ENCODE results near the gene FN1. TPM values are rescaled to one million over a fixed set of nuclear protein-coding genes. Genes with fewer than 3 reads are reported as not detected.

Gene FN1
- total RNA-seq, 3 donors from 2014 or later (not counting 1 experiment from before 2014, with no cell fraction given): 0.30 TPM; not detected in 2

DNA sequence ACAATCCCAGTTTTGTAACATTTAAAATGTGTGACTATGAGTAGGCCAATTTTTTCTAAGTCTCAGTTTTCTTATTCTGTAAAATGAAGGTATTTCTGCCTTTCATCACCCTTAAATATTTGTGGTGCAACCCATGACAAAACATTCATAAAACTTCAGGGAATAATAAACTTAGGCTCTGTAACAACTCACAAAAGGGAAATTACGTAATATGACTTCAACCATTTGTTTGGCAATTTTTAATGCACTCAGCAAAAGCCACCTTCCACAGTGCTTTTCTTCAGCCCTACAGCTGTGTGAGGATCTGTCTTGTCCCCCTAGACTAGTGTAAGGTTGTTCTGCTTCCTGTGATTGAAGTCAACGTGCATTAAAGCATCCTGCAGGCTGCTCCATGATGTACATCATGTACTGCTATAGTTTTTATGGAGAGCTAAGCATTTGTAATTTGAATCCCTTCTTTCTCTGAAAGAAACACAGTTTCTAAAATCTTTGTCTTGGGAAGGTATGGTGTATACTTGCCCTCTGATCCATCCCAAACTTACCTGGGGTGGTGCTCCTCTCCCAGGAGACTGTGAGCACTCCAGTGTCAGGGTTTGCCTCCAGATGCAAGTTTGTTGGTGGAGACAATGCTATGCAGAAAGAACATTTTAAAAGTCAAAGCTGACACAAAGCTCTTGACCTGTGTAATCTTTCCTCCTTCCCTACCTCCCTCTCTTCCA lies 39.1 kb downstream of the FN1 start:
- WGBS (ENCODE audit: insufficient coverage): 53% methylated on average over 2 of the region's 2 CpGs

DNA sequence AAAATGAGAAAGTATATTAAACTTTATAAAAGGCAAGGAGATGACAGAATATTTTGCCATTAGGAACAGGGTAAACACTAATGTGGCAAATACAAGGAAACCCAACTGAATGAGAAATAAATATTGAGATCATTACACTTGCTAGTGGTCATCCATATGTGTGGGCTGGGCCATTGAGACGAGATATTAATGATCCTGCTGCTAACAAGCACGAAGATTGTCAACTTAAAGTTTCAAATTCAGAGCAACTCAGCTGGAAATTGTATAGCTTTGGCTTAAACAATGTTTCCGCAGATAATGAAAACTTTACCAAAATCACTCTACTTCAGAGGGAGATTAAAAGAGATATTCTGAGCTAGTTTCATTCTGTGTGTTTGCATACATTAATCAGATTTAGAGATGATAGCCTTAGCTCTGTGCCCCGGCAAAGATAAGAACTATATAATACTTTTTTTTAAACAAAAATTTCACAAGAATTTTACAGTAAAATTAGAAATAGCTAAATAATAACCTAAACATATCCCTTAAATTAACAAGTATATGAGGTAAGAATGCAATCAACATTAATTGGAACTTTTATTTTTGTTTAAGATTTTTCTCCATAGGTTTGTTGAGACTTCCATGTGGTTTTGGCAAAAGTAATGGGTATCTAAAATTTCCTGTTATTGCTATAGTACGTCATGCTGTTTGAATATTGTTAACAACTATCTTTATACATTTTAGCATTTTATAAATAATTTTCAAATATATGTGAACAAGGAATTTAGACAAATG lies 40.0 kb downstream of the FN1 start:
- Mint-ChIP-seq H3K27me3 (ENCODE audit: low read depth in 2 of 2) (peaks cover 7 to 38% of the 10 kb centered on the region in 2 donors), H3K4me3 (no peak overlapping the region), H3K9me3 (no peaks in the 10 kb centered on the region), H3K4me1 (no peaks in the 10 kb centered on the region), H3K27ac (no peak overlapping the region), H3K36me3 (no peaks in the 10 kb centered on the region)
- Histone ChIP-seq H3K9me3 (ENCODE audit: control insufficient read depth, insufficient read depth, low read length) (no peaks in the 10 kb centered on the region), H3K4me3 (ENCODE audit: low read length) (no peak overlapping the region), H3K36me3 (ENCODE audit: control insufficient read depth, insufficient read depth, low read length) (no peaks in the 10 kb centered on the region), H3K4me1 (ENCODE audit: control insufficient read depth, insufficient read depth, low read length) (no peaks in the 10 kb centered on the region), H3K27me3 (ENCODE audit: control insufficient read depth, insufficient read depth, low read length) (no peaks in the 10 kb centered on the region), H3K27ac (ENCODE audit: low read length) (no peak overlapping the region)
- ATAC-seq: no peak
- TF ChIP-seq, protein P1, sequence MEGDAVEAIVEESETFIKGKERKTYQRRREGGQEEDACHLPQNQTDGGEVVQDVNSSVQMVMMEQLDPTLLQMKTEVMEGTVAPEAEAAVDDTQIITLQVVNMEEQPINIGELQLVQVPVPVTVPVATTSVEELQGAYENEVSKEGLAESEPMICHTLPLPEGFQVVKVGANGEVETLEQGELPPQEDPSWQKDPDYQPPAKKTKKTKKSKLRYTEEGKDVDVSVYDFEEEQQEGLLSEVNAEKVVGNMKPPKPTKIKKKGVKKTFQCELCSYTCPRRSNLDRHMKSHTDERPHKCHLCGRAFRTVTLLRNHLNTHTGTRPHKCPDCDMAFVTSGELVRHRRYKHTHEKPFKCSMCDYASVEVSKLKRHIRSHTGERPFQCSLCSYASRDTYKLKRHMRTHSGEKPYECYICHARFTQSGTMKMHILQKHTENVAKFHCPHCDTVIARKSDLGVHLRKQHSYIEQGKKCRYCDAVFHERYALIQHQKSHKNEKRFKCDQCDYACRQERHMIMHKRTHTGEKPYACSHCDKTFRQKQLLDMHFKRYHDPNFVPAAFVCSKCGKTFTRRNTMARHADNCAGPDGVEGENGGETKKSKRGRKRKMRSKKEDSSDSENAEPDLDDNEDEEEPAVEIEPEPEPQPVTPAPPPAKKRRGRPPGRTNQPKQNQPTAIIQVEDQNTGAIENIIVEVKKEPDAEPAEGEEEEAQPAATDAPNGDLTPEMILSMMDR (IDR thresholded peaks at IDR 0.05): no peak
- no peak for DNase-seq
- WGBS (ENCODE audit: insufficient coverage): 96% methylated on average over 2 of the region's 5 CpGs
- intact Hi-C loops (cut with micrococcal nuclease): no loop called here

More for the DNA sequence above, 39.1 kb downstream of the FN1 start:
- H3K9me3 Mint-ChIP-seq: no peaks in the 10 kb centered on the region
- Histone ChIP-seq H3K27me3 (ENCODE audit: control insufficient read depth, insufficient read depth, low read length) (no peaks in the 10 kb centered on the region), H3K36me3 (ENCODE audit: control insufficient read depth, insufficient read depth, low read length) (no peaks in the 10 kb centered on the region), H3K9me3 (ENCODE audit: control insufficient read depth, insufficient read depth, low read length) (no peaks in the 10 kb centered on the region), H3K4me1 (ENCODE audit: control insufficient read depth, insufficient read depth, low read length) (no peaks in the 10 kb centered on the region), H3K4me3 (ENCODE audit: low read length) (no peak overlapping the region), H3K27ac (ENCODE audit: low read length) (no peak overlapping the region)
- ATAC-seq: no peak
- intact Hi-C loops (cut with micrococcal nuclease): no loop called here
- H3K4me3 Mint-ChIP-seq: no peak overlapping the region
- no peak overlapping the region for H3K27ac Mint-ChIP-seq
- H3K27me3 Mint-ChIP-seq (ENCODE audit: low read depth in 2 of 2): peaks cover 7 to 38% of the 10 kb centered on the region in 2 donors
- TF ChIP-seq, protein P1 (IDR thresholded peaks at IDR 0.05): no peak
- no peaks in the 10 kb centered on the region for H3K36me3 Mint-ChIP-seq
- no peaks in the 10 kb centered on the region for H3K4me1 Mint-ChIP-seq
- DNase-seq: no peak

DNA sequence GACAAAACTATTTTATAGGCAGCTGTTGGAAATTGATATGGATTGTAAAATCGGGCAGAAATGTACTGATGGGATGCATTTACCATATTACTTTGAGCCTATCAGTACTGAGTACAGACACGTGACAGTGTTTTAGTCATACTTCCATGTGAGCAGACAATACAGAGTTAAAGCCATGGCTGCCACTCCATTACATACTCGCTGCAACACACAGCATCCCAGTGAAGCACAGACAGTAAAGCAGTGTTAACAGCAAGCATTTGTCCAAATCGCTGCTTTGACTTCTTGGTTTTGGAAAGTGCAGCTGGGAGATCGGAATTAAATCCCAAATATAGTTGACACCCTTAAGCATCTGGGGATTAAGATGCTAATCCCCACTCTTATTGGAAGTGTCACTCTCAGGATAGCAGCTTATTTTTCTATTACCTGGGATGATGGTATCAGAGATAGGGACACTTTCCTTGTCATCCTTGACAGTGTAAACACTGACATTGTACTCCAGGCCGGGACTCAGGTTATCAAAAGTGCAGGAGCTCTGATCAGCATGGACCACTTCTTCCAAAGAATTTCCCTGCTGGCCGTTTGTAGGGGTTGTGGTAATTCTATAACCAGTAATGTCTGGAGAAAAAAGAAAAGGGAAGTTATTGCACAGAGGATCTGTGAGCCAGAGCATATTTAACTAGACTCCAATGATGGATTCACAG lies 41.6 kb downstream of the FN1 start:
- 76% methylated on average over 7 of the region's 7 CpGs for WGBS (ENCODE audit: insufficient coverage)
- H3K36me3 ChIP-seq (ENCODE audit: control insufficient read depth, insufficient read depth, low read length): no peaks in the 10 kb centered on the region
- H3K27ac ChIP-seq (ENCODE audit: low read length): no peak overlapping the region
- DNase-seq (no peak), ATAC-seq (no peak)
- intact Hi-C loops (cut with micrococcal nuclease): no loop called here
- no peaks in the 10 kb centered on the region for H3K4me1 Mint-ChIP-seq
- H3K27ac Mint-ChIP-seq: no peak overlapping the region
- peaks cover 6 to 35% of the 10 kb centered on the region in 2 donors for H3K27me3 Mint-ChIP-seq (ENCODE audit: low read depth in 2 of 2)
- H3K36me3 Mint-ChIP-seq: no peaks in the 10 kb centered on the region
- H3K27me3 ChIP-seq (ENCODE audit: control insufficient read depth, insufficient read depth, low read length): no peaks in the 10 kb centered on the region
- no peaks in the 10 kb centered on the region for H3K4me1 ChIP-seq (ENCODE audit: control insufficient read depth, insufficient read depth, low read length)
- no peaks in the 10 kb centered on the region for H3K9me3 ChIP-seq (ENCODE audit: control insufficient read depth, insufficient read depth, low read length)
- H3K4me3 ChIP-seq (ENCODE audit: low read length): no peak overlapping the region
- no peak overlapping the region for H3K4me3 Mint-ChIP-seq
- no peaks in the 10 kb centered on the region for H3K9me3 Mint-ChIP-seq
- TF ChIP-seq, protein P1 (IDR thresholded peaks at IDR 0.05): no peak
